GM12801 (cell line): Measurements from ENCODE around the gene ORMDL1.

ENCODE experiments used
- CTCF ChIP-seq: IDR thresholded peaks from one replicate; pipeline ENCODE4 v1.5.1; 2011; ENCODE audit warnings: control low read depth; ENCODE audit not compliant: insufficient read length; ENCODE audit errors: extremely low read depth

ORMDL1 gene

GRCh38 chr2:189783927-189784867, at the start of gene ORMDL1, which contains the start of gene PMS1:
Gene ORMDL1 (minus strand): TSS chr2:189784339. CDS start chr2:189782595, 1,744 bp downstream.
Gene PMS1 (plus strand): TSS chr2:189784450. CDS start chr2:189791810, 7,360 bp downstream.
- no peak for TF ChIP-seq CTCF

- TF ChIP-seq CTCF, result no peak
Observed at GRCh38 chr2:189830510-189830909, 46.4 kb upstream of the ORMDL1 start.

- TF ChIP-seq CTCF, result no peak
Observed at GRCh38 chr2:189829102-189829833, 45.1 kb upstream of the ORMDL1 start.

- no peak for TF ChIP-seq CTCF
Observed at GRCh38 chr2:189826039-189826438, 41.9 kb upstream of the ORMDL1 start.

- no peak for TF ChIP-seq CTCF
Observed at GRCh38 chr2:189824694-189825396, 40.7 kb upstream of the ORMDL1 start.

- TF ChIP-seq CTCF, result no peak
Observed at GRCh38 chr2:189821953-189822748, 38.0 kb upstream of the ORMDL1 start.
